Measurements from ENCODE around the gene SPEM2.
A peak's percentile ranks its signal among the peaks of the same experiment; 100 is the strongest.

Gene SPEM2

GRCh38 chr17:7425316-7425715 is at the start of gene SPEM2:
Gene SPEM2, plus strand, starts transcription at chr17:7425616. Its CDS starts 73 bp downstream, at chr17:7425689.
- no peak for DNase-seq

DNA sequence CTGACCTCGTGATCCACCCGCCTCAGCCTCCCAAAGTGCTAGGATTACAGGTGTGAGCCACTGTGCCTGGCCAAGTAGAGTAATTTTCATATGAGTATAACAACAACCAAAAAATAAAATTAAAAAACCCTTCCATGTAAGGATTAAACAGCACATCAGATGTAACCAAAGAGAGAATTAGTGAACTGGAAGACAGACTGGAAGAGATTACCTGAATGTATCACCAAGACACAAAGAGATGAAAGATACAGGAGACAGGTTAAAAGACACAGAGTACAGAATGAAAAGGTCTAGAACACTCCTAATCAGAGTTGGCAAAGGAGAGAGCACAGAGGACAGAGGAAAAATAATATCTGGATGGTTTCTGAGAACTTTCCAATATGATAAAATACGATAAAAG is 46.3 kb upstream of the SPEM2 start:
- no peak for DNase-seq

DNA sequence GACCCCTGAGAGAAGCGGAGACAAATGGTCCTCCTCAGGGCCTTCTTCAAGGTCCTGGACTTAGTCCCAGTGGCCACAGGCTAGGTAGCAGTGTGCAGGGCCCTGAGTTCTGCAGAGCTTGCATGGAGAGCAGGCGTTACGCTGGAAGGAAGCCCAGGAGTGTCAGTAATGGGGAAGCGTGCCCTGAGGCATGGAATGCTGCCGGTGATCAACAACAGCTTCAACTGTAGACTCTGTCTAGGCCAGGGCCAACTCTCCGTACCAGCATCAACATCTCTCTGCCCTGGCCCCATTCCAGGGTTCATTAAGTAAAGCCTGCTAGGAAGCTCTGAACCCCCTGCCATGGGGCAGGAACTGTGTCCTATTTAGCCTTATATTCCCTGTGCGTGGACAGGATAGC is 45.1 kb upstream of the SPEM2 start:
- DNase-seq, result no peak

- DNase-seq, result no peak
Observed at GRCh38 chr17:7380855-7381683, 44.3 kb upstream of the SPEM2 start, which contains the start of gene TNK1. Gene TNK1, plus strand, starts transcription at chr17:7381089. Its CDS starts 1,838 bp downstream, at chr17:7382927.

- DNase-seq, result no peak
Observed at GRCh38 chr17:7382901-7383300, 42.5 kb upstream of the SPEM2 start.

GRCh38 chr17:7383371-7383741 is 42.1 kb upstream of the SPEM2 start:
- DNase-seq, result no peak

DNA sequence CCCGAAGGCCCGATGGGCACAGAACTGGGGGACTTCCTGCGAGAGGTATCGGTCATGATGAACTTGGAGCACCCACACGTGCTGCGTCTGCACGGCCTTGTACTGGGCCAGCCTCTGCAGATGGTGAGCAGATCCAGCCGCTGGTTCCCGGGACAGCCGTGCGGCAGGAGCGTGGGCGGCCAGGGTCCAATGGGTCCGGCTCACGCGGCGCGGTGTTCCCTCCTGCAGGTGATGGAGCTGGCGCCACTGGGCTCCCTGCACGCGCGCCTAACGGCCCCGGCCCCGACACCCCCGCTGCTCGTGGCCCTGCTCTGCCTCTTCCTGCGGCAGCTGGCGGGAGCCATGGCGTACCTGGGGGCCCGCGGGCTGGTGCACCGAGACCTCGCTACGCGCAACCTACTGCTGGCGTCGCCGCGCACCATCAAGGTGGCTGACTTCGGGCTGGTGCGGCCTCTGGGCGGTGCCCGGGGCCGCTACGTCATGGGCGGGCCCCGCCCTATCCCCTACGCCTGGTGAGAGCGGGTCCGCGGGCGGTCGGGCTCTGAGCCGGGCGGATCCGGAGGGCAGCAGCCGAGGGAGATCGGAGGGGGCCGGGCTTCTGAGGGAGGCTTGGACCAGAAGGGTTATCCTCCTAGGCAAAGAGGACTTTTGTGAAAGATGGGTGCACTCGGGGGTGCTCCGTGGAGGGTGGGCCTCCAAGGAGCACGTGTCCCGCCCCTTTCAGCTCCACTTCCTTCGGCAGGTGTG is 41.5 kb upstream of the SPEM2 start:
- DNase-seq, result peak; percentile 77

- no peak for DNase-seq
Observed at GRCh38 chr17:7384489-7385081, 40.8 kb upstream of the SPEM2 start.

DNA sequence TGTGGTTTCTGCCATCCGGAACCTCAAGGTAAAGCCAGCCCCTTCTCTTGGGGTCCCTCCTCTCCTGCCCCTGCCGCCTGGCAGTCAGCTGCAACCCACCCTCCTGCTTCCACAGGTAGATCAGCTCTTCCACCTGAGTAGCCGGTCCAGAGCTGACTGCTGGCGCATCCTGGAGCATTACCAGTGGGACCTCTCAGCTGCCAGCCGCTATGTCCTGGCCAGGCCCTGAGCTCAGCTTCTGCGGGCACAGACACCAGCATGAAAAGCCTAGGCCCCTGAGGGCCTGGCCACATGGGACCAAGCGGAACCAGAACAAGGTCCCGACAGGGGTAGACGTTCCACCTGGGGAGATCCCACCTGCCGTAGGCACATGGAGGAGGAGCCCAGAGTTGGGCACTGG is 36.6 kb upstream of the SPEM2 start:
- no peak for DNase-seq

DNA sequence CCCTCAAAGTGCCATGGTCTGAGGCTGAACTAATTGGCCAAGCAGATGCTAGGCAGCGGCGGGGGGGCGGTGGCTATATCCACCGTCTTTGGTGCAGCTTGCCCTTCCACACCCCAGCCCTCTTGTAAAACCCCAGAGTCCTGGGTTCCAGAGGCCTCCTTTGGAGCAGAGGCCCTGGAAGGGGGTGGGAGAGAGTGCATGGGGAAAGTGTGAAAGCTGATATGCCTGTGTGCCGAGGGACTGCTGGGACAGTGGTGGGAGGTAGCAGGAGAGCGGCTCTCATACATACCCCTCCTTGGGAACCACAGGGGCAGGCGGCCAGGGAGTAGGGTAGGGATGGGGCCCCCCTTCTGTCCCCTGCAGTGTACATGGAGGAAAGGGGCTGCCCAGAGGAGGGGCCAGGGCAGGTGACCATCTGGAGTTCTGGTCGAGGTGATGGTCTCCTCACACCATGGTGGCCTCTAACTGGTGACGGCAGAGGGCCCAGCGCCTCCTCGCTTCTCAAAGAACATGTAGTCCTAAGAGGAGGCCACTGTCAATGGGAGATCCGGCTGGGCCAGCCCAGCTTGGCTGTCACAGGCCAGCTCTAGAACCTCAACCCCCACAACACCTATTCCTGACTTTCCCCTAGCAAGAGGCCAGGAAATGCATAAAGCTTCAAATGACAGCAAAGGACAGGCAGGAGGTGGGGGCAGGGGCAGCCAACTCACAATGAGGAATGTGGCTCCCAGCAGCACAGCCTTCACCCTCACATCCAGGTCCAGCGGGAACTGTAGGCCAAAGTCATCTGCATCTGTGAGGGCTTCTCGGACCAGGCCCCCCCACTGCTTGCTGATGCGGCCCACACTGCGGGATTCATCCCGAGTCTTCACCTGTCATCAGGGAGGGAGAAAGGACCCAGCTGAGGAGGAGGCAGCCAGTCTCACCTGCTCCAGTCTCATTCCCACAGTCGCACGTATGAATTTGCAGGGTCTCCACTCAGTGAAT is 35.2 kb upstream of the SPEM2 start:
- no peak for DNase-seq

DNA sequence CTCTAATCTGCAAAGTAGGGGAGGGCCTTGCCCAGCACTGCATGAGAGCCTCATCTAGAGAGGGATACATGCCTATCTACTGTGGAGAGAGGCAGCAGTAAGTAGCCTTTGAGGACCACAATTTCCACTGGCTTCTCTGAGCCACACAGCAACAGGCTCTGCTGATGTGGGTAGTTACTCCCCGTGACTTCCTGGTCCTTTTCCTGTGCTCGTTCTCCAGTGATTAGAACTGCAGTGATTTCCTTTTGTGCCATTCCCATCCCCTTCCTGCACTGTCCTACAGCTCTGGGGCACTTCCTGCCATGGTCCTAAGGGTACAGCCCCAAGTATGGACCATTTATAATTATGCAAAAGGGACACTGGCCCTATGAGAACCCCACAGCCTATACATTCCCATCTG is 34.1 kb upstream of the SPEM2 start:
- no peak for DNase-seq

- no peak for DNase-seq
Observed at GRCh38 chr17:7392696-7393612, 32.5 kb upstream of the SPEM2 start.

DNA sequence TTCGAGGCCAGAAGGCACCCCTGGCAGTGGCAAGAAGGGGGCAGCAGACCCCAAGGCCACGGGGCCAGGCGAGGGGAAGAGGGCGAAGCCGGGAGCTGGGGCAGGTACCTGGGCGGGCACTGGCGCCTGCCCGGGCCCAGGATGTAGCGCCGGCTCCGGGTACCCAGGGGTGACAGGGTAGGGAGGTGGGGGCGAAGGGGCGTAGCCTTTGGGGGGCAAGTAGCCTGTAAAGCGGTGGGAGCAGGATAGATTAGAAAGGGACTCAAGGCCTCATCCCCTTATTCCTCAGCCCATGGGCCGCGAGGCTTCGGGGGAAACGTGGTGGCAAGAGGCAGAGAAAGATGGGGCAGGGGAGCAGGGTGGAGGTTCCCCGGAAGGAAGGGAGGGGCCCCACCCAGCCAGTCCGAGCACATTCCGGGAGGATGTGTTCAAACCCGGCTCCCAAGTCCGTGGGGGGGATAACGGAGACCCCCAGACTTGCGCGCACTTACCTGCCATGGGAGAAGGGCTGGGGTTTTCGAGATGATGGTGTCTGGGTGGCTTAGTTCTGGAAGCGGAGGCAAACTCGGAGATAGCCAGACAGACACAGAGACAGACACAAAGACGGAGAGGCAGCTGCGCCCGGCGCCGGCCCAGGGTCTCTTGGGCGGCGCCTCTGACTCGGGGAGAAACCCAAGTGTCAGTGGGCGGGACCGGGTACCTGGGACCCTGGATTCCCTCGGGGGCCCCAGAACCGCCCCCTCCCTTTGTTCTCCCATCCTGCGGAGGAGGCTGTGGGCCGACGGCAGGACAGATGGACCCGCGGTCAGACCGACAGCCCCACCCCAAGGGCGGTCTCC is 31.6 kb upstream of the SPEM2 start:
- DNase-seq, result peak; percentile 60

DNA sequence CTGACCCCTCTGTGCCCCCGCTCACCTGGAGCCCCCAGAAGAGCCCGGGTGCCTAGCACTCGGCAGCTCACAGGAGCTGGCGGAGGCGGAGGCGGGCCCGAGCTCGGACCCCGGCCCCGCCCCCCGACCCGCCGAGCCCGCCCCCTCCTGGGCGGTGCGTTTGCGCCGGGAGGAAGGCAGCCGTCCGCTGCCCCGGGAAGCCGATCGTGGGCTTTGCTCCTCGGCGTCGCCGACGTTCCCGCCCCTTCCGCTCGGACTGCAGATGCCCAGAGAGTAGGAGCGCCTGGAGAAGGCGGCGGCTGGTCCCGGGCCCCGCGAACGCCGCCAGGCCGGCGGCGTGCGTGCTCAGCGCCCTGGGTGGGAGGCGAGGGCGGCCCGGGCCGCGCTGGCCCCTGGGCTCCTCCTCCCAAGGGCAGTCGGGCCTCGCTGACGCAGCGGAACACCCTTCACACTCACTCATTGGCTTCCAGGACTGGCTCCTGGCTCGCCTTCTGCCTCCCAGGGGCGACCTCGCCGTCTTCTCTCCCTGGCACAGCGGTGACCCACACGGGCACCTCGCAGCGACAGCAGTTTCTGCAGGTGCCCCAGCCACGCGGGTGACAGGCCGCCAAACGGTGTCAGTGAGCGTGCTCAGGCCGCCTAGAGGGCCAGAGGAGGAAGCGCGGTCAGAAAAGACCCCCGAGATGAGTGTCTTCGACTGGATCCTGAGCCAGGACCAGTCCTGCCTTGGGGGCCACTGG is 30.8 kb upstream of the SPEM2 start, which contains the start of gene PLSCR3:
PLSCR3 (minus strand) TSS at position 74 of the 740 bp plus-strand sequence. CDS start 415 bp downstream, outside the sequence.
- DNase-seq, result peak; percentile 85

DNA sequence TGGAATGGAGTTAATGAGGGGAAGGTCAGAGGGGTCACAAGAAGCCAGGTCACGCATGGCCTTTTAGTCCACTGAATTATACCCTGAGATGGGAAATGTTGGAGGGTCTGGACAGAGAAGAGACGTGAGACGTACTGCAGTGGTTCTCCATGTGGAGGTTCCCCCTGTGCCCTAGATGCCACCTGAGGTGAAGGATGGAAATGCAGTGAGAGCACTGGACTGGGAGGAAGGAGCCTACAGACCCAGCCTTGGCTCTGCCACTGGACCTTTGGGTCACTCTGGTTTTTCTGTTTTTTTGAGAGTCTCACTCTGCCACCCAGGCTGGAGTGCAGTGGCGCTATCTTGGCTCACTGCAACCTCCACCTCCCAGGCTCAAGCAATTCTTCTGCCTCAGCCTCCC is 29.3 kb upstream of the SPEM2 start:
- DNase-seq, result no peak

- DNase-seq, result no peak
Observed at GRCh38 chr17:7398612-7399011, 26.8 kb upstream of the SPEM2 start.

DNA sequence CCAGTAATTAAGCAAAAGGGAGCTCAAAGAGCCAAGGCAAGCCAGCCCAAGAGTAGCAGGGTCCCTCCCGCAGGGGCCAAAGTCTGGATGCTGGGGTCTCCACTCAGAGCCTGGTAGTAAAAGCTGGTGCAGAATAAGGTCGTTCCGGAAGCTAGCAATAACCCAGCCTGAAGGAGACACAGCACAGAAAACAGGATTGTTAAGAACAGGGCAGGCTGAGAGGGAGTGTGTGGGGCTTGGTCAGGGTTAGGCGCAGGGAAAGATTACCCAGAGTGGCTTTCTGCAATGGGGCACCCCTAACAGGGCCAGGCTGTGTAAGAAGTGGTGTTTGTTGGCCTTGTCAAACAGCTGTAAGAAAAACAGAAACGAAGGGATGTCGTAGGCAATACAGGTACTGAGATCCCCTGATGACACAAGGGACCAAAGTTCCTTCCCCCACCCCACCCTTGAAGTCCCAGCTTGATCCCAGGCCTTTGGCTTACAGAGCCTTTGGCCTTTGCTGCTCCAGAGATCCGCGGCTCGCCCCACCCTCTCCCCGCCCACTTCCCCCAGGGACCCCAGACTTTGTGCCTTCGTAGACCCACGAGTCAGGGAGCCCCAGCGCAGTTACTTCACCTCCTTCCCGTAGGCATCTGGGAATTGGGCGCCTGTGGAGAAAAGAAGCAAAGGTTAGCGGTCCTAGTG is 22.2 kb upstream of the SPEM2 start:
- DNase-seq, result no peak

- DNase-seq, result no peak
Observed at GRCh38 chr17:7403727-7403976, 21.8 kb upstream of the SPEM2 start.

Measured in stimulated activated CD4-positive, alpha-beta T cell treated with anti-CD3 and anti-CD28 coated beads, Interleukin-12 subunit alpha, Interleukin-12 subunit beta, amount 100 ng/mL, for 4 hours (primary cell).